ENCODE results near the gene NID2.

The NID2 gene

DNA sequence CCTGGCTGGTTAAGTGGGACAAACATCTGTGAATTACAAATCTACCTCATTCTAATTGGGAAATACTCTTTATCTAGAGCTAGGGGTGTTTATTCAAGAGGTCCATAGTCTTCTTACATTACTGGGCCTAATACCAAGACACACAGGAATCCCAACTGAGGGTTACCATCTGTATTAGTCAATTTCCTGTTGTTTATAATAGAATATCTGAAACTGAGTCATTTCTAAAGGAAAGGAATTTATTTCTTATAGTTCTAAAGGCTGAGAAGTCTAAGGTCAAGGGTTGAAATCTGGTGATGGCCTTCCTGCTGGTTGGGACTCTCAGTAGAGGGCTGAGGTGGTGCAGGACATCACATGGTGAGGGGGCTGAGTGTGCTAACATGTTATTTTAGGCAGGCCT is 43.5 kb downstream of the NID2 start:
- no peak for DNase-seq (ENCODE audit: low read depth)

DNA sequence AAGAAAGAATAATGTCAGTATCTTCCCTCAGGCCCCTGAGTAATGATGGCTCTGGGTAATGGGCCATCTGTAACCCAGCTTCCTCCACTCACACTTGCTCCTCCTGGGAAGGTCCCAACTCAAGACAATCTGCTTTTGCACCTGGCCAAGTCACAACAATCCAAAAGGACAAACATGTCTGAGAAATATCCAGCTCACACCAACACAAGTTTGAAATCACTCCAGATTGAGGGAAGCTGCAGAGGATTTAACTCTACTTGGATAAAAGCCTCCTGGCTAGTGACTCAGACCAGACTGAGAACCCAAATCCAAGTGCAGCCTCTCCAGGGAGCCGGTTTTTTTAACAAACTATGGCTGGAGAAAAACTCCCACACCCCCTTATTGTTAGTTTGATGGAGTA is 45.3 kb downstream of the NID2 start:
- no peak for DNase-seq (ENCODE audit: low read depth)

DNA sequence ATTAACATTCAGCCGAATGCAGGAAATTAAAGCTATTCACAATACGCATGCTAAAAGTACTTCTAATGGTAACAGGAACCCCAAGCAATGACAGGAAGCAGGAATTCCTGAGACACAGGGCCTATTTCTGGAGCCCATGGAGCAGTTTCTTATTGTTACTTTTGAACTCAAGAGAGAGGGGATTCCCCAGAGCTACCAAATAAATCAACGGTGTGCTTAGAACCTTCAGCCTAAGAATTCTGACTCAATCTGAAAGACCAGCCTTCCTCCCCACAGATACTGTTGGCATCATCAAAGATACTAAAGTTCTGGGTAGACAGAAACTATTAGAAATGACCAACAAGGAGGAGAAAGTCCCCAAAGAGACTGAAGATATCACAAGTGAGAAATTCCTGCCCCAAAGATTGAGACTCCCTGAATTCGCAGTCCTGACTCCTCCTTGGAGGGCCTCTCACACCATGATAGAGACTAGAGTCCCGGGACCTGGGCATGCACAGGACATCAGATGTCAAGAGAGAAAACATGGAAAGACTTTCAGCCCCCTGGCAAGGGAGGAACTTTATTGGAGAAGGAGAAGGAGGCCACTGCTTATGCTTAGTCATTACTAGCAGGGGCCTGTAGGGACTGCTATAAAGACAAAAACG is 46.8 kb downstream of the NID2 start:
- DNase-seq (ENCODE audit: low read depth): no peak

DNA sequence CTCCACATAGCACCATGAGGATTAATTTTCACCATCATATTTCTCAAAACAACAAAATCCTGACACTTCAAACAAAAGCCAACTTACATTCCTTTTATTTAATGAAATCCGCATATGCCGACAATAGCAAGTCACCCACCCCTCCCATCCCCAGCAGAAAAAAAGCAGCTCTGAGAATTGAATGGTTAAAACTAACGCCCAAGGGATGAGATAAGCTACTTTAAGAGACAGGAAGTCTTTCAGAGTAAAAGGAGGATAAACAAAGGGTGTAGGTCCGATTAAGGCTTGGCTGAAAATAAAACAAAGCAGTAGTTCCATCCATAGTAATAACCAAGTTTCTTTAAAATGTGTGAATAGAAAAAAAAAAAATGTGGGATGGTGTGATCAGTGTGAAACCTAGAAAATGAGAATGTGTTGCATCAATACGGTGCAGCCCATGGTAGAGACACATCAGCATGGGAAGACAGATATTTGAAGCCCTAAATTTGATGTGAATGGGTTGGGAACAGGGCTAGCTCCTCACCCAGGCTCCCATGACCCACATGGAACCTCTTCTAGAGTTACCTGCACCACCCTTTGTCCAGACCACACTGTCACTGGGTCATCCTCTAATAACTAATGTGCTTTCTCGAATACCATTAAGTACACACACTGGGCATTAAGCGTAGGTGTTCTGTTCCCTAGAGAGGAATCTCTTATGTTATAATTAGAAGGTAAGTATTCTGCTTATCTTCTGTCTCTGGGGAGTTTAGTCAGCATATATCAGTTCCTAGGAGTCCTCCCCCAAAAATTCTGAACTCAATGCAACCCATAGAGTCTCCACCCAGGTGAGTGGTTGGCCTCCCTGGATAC is 47.8 kb downstream of the NID2 start:
- DNase-seq (ENCODE audit: low read depth): no peak

DNA sequence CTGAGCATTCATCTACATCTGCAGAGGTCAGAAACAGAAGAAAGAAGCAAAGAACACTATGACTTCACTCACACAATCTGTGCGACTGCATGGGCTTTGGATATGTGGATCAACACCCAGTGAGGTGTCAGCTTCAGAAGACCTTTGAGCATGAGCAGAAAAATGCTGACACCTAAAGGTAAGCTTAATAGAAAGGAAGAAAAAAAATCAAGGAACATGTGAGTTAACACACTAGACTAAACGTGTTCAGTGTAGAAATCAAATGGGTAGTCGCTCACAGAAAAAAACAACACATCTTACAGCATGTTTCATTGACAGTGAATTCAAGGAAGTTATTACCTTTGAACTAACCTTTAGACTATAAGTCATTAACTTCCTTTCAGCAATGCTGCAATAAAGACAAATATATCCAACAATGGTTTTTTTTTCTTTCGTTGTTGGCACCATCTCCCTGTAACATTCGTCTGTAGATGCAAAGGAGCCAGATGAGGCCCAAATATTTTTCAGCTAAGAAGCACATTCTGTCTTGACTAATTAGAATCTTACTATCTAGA is 48.6 kb downstream of the NID2 start:
- DNase-seq (ENCODE audit: low read depth): no peak

DNA sequence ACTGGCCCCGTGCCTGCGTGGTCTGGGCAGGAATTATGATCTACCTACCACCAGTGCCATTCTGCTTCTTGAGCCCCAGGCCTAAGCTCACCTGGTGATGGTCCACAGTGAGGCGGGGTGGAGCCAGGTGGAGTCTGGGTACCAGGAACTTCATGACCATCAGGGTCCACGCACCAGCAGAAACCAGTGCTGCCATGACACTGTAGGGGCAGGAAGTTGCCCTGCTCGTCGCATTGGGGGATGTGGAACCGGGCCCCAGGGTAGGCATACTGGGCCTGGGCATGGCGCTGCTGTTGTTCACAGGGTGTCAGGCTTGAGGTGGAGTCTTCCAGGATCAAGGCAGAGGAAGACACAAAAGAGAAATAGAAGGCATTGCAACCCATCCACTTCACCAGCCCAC is 49.9 kb downstream of the NID2 start:
- DNase-seq (ENCODE audit: low read depth): no peak

DNA sequence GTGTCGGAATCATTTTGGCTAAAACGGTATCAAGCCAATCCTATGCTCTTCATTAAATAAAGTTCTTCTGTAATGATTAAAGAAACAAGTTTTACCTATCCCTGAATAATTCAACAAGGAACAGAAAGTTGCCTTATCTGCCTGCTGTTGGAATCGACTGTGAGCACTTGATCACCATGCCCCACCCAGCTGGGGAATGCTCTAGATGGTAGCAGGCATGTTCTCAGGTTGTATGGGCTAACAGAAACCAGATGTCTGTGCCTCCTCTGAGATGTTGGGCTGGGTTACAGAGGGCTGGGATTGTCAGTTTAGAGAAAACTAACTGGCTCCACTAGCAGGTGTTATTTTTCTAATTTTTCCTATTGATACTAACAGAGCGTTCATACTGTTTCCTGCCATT is 50.6 kb downstream of the NID2 start:
- DNase-seq (ENCODE audit: low read depth): no peak

DNA sequence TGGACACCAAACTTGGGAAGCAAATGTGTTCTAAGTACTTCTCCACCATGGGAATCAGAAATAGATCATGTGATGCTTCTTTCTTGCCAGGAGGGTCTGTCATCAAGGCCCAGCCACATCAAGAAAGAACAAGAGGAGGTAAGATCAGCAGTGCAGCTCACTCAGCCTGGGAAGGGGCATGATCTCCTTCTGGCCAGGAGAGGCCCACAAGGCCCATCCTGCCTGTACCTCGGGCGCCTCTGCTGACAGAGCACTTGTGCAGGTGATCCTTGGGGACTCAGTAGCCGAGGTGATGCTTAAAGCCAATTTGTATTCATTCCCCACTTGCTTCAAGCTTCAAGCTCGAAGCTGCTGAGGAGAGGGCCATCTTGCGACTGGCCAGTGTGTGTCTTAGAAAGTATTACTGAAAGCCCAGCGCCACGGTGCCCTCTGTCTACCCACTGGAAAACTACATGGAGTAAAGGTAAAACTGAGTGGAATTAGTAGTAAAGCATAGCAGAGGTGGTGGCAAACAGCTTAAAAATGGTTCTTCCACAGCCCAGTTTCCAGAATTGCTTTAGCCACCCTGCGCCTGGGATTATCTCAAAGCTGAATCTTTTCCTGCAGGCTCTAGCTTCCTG is 53.3 kb downstream of the NID2 start:
- no peak for DNase-seq (ENCODE audit: low read depth)

DNA sequence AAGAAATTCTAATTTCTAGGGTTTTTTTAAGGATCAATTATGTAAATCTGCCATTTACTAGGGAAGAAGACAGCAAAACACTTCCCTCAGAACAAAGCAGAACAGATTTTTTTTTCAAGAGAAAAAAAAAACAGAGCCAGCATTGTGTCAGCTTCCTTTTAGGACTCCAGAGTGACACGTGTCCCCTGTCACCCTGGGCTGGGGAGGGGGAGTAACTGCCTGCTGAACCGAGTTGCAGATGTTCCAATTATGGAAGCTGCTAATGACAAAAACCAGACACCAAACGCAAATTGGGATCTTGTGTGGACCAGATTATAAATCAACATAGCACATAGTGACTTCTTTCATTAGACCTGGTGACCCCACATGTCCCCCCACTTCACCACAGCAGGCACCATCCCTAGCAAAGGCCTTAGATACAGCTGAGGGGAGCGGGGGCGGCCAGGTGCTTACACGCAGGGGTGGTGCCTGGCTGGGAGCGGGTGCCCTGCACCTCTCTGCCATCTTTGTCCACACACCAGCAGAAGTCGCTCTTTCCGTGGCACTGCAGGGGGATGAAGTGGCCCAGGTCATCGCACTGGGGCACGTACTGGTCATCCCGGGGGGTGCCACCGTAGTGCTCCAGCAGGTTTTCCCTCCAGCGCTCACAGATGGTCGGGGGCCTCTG is 54.1 kb downstream of the NID2 start:
- DNase-seq (ENCODE audit: low read depth): no peak

DNA sequence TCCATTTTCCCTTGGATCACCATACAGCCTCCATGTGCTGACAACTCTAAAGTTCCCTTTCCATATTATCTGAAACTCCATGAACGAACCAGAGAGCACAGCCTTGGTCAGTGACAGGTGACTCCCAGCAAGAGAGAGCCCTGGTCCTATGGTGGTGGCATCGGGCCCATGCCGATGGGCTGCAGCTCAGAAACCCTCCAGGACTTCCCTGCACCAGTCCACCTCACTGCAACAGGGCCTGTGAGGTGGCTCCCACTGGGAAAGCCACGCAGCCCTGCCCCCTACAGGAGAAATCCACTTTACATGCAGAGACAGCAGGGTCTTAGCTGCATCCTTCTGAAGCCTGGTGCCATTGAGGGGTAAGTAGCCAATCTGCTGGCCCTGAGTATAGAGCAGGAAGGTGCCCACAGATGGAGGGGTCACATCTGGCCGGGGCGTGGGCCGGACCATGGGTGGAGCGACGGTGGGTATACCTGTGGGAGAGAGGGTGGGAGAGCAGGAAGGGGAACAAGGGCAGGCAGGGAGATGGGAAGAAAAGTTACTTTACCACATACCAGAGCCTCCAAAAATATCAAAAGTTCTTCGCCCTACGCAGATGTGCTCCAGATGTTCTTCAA is 54.8 kb downstream of the NID2 start:
- DNase-seq (ENCODE audit: low read depth): no peak

DNA sequence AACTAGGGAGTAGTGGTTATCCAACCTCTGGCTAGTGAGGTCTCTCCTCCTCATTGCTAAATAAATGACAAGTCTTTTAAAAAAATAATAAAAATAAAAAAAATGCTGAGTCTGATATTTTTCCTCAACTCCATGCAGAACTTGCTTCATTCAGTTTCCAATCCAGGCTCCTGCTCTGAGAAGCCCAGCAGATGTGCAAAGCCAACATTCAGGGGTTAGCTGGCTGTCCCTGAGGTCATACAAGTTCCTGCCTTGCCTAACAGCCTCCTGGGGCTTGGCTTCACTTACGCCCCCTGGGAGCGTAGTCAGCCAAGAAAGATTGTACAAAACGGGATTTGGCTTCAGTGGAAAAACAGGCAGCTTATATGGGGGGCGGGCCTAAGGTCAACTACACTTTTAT is 56.2 kb downstream of the NID2 start:
- DNase-seq (ENCODE audit: low read depth): no peak

DNA sequence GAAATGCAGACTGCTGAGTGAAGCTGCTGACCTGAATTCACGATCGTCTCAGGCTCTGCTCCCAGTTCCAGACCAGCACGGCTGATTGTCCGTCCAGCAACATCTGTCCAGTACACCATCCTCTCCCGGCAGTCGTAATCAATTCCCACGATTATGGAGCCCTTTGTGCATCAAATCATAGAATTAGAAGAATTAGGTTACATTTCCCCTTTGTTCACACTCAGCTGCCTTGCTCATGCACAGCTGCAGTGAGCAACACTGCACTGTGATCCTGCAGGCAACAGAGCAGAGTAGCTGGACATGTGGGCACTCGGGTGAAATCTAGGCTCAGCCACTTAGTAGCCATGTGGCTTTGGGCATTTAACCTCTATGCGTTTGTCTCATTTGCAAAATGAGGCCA is 57.3 kb downstream of the NID2 start:
- no peak for DNase-seq (ENCODE audit: low read depth)

DNA sequence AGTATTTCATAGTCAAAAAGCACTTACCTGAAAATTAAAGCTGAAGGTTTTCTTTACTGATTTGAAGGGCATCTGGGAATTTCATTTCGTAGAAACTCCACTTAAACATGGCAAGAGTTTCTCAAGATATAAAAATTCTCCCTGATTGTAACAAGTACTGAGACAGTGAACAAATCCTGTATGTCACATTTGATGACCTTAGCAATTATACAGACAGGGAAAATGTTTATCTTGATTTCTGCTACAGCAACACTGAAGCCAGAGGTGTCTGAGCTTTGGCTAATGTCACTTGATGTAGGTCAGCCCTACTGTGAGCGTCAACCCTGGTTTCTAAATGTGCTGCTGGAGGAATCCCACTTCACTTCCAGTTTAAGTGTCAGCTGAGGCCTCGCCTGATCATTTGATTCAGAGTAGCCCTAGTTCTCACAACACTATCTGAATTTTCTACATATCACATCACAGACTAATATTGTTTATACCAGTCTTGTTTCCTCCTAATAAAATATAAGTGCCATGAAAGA is 58.6 kb downstream of the NID2 start:
- no peak for DNase-seq (ENCODE audit: low read depth)

DNA sequence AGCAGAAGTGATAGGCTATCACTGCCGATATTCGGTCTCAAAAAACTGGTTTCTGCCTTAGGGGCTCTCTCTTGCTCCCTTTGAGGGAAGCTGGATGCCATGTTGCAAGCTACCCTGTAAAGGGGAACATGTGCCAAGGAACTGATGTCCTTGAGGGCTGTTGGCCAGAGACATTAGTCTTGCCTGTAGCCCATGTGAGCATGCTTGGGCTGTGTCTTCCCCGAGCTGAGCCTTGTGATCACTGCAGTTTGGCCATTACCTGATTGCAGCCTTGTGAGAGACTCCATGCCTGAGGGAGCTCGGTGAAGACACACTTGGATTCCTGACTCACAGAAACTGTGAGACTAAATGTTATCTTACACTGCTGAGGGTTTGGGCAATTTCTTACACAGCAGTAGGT is 60.7 kb downstream of the NID2 start:
- no peak for DNase-seq (ENCODE audit: low read depth)

DNA sequence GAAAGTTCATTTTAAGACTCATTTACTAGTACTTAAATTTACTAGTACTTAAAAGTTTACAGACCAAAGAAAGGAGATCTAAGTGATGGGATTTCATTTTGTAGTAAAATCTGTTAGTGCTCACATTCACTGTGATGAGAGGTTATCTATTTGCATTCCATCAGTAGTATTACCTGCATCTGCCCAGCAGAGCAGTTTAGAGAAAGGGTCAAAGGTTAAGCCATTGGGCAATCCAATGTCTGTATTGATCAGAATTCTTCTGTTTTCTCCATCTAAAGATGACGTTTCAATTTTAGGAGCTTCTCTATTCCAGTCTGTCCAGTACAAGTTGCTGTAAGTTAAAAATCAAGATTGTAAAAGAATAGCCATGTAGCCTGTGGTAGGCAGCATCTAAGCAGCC is 61.2 kb downstream of the NID2 start:
- DNase-seq (ENCODE audit: low read depth): no peak

DNA sequence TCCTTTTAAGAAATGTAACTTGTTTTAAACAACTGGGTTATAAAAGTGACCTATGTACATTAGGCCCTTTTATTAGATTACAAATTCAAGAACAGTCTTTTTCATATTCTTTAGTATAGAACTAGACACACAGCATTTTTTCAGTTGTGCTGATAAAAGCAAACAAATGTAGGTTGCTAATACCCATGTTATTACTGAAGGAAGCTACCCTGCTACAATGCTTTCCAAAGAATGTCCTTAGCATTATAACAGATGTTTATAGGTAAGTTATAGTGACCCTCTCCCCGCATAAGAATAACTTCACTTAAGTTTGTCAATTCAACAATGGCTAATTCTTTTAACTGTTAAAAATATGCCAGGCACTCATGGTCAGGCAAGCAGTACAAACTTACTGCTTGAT is 61.6 kb downstream of the NID2 start:
- DNase-seq (ENCODE audit: low read depth): no peak

DNA sequence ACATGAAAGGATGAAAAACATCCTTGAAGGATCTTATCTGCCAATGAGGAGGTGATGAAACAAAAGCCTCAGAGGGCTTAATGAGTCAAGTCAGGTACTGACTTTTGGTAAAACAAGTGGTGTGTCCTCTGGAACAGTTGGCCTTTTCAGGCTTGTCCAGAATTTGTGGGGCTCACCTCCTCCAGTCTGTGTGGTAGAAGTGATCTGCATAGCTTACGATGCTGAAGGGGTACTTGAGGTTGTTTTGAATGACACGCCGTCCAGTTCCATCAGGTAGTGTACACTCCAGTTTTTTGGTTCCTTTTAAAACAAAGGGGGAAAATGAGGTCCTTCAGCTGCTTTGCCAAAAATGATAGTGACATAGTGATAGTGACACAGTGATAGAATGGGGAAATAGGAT is 62.5 kb downstream of the NID2 start:
- no peak for DNase-seq (ENCODE audit: low read depth)

DNA sequence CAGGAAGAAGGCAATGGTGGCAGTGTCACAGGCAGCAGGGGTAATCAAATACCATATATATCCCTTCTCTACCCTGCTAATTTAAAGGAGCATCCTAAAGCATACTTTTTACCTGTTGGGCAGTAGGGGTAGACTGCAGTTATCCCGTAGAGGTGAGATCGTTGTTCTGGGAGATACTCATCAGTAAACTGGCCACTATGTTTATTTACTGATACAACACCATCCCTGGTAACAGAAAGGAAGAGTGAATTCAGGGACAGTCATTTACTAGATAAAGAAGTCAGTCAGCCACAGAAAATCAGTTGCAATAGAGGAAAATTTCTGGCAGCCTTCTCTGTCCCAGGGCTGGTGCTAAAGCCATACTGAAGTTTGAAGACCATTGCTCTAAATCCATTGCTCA is 63.2 kb downstream of the NID2 start:
- DNase-seq (ENCODE audit: low read depth): no peak

DNA sequence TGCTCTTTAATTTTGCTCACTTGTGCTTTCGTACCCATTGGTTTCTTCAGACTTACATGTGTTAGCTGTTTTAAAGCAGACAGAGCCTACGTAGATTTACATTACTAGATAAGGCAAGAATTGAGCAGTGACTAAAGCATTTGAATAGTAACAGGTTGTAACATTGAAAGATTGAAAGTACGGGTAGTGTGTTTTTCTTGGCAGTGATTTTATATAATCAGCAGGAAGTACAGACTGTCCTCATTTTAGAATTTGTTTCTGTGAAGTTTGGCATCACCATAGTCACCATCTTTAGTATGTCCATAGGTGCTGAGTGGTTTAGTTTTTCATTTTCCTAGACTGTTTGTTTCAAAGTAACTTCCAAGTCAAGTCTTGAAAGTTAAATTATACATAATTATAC is 65.5 kb downstream of the NID2 start:
- no peak for DNase-seq (ENCODE audit: low read depth)

DNA sequence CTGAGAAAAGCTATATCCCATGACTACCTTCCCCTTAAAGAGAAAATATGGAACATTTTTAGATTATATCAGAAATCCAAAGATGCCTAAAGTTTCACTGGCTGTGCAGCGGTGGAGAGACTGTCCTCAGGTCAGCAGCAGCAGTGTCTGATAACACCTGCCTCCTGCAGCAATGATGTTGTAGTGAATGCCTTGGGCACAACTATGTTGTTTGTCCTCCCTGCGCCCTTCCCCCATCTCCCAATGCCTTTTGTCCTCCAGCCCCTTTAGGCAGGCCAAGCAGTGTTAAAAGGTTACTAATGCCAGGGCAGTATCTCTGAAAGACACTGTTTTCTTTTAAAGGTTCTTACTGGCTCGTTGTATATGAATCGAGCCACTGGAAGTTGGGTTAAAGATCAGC is 66.3 kb downstream of the NID2 start:
- DNase-seq (ENCODE audit: low read depth): no peak

DNA sequence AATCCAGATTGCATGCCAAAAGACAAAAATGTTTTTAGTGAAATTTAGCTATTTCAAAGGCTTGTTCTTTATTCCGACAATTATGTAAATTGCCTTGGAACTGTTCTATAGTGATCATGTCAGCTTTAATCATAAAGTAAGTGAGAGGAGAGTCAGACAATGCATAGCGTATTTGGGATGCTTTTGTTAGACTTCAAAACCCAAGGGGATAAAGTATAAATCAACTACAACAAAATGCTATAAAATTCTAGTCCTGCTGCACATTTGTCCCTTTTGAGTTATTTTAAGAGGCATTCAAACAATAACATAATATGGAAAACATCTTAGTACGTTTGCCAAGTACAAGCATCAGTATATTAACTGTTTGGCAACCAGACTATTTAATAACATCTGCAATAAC is 68.2 kb downstream of the NID2 start:
- no peak for DNase-seq (ENCODE audit: low read depth)

DNA sequence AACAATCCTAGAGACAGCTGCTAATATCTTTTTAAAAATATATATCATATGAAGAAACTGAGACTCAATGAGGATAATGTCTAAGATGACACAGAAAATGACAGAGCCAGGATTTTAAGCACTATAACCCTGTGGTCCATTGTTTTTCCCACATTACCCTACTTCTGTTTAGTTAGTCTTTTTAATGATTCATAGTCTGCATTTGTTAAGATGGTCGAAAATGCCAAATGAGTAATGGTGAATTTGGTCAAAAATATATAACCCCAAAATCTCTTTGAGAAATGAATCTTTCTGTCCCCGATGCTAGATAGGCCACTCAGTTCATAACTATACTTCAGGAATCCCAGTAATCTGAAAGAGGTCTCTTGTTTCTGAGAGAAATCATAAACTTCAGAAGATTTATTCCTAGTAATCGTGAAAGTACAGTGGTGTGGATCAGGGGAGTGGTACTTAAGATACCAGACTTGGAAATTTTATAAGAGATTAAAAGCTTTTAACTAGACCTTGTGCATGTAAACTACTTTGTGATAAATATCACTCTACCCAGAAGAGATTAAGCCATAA is 68.8 kb downstream of the NID2 start:
- DNase-seq (ENCODE audit: low read depth): no peak
